Activated CD4-positive, alpha-beta T cell treated with anti-CD3 and anti-CD28 coated beads for 1 hour (primary cell): Measurements from ENCODE around the gene APOL3.
"Not testable (repeated sequence)": the region's sequence is repeated elsewhere in the genome, so short reads cannot be mapped to it uniquely, and the experiment has no call there.

ENCODE experiments used
- DNase-seq: peaks from one replicate; pipeline ENCODE4 v3.0.0-alpha.2; 2020

APOL3 gene

DNA sequence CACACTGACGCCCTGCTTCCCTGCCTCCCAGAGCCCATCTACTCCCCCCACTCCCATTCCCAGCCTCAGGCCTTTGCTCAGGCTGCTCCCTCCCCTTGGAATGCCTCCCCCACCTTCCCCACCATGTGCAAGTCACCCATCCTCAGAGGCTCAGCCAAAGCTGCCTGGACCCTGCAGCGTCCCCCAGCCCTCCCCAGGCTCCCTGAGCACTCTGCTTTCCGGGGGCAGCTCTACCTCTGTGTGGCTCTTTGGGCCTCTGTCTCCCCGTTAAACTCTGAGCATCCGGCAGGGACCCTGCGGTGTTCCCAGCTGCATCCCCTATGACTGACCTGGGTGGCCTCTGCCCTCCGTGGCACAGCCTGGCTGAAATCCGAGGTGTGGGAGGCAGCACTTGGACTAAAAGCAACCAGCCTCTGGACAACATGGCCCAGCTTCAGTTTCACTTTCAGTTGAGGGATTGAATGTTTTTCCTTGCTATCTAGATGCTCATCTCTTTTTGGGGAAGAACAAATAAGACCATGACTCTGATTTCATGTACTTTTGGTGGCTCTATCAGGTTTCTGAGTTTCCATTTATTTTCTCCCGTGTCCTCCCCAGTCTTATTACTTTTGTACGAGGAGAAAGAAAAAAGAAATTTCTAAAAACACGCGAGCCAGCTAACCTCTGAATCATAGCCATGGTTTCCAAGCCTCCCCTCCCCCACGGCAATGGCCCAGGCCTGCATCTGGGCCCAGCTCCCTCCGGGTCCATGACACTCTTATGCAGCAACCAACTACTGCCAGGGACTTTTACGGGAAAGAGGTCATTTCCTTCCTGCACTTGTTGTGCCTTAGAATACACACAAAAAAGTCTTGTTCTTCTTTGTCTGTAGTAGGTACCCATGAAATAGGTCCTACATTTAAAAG lies 3.8 kb downstream of the APOL3 start:
- DNase-seq, result peak; percentile 52

GRCh38 chr22:36156119-36156514 lies 4.4 kb downstream of the APOL3 start:
- no peak for DNase-seq

- DNase-seq, result no peak
These were observed 4.9 kb downstream of the APOL3 start for GRCh38 chr22:36155702-36156101.

DNA sequence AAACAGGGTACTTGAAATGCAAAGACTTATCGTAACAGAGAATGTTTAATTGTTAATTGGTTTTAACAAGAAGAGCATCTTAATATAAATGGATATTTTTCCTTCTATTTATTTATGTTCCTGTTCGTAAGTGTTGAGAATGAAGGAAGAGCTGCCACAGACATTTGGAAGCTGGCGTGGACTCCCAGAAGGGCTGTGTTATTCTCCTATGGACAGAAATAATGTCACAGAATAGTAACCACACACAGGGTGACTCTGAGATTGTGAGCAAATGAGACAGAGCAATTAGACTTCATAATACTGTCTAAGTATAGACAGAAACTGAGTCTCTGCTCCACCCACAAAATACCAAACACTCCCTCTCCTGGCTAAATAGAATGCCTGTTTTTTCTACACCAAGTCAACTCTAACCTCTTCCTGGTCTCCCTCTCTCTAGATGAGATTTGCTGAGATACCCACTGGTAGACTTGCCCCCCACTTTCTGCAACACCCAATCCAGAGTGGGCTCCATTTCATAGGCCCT lies 6.1 kb downstream of the APOL3 start:
- no peak for DNase-seq

- DNase-seq, result no peak
These were observed 6.8 kb downstream of the APOL3 start for GRCh38 chr22:36153501-36154422.

GRCh38 chr22:36152821-36153220 lies 7.7 kb downstream of the APOL3 start:
- DNase-seq, result not testable (repeated sequence)

GRCh38 chr22:36152088-36152487 lies 8.5 kb downstream of the APOL3 start:
- no peak for DNase-seq

GRCh38 chr22:36151006-36151595 lies 9.5 kb downstream of the APOL3 start:
- no peak for DNase-seq

GRCh38 chr22:36149441-36149840 lies 11.1 kb downstream of the APOL3 start:
- no peak for DNase-seq

GRCh38 chr22:36148411-36148810 lies 12.1 kb downstream of the APOL3 start:
- no peak for DNase-seq

- DNase-seq, result no peak
These were observed 13.3 kb downstream of the APOL3 start for GRCh38 chr22:36147196-36147791.

DNA sequence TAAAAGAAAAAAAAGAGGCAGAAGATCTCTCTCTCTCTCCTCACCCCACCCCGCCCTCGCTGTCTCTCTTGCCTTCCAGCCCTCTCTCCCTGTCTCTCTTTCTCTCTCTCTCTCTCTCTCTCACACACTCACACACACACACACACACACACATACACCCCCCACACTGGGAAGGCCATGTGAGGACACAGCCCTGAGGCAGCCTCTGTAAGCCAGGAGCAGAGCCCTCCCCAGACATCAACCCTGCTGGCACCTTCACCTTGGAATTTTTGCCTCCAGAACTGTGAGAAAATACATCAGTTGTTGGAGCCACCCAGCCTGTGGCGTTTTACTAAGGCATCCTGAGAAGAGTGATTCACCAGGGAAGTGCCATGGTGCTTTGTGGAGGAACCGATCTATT lies 14.7 kb downstream of the APOL3 start:
- DNase-seq, result no peak

GRCh38 chr22:36144886-36145541 lies 15.5 kb downstream of the APOL3 start:
- no peak for DNase-seq

GRCh38 chr22:36143956-36144355 lies 16.6 kb downstream of the APOL3 start:
- no peak for DNase-seq

GRCh38 chr22:36143066-36143815 lies 17.3 kb downstream of the APOL3 start:
- DNase-seq, result no peak

DNA sequence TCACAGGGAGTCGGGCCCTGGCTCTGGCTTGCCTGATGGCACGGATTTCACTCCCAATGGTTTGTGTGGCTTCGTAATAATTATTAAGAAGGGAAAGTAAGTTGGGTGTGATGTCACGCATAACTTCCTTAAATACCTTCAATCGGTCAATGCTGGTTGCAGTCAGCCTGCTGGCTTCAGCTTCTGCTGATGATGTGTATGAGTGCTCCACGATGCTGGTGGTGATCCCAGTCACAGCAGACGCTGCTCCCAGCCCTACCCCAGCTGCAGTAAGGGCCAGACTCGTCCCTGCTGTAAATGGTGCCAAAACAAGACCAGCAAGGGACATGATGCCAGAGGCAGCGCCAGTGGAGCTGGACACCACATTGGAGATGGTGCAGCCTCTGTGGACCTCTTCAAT lies 19.1 kb downstream of the APOL3 start:
- DNase-seq, result no peak

GRCh38 chr22:36138709-36139108 lies 21.8 kb downstream of the APOL3 start:
- DNase-seq, result not testable (repeated sequence)

- no peak for DNase-seq
These were observed 23.6 kb downstream of the APOL3 start for GRCh38 chr22:36136988-36137387.

DNA sequence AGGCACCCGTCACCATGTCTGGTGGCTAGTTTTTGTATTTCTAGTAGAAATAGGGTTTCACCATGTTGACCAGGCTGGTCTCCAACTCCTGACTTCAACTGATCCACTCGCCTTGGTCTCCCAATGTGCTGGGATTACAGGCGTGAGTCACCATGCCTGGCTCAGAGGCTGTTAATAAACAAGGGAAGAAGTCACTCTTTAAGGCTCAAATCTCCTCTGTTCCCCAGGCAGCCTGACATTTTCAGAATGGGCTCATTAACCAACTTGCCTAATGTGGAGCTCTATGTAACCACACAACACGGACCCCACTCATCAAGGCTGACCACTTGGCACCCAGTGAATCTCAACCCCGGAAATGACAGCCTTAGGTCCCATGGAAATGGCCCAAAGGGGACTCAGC lies 24.1 kb downstream of the APOL3 start:
- no peak for DNase-seq

GRCh38 chr22:36135306-36135980 lies 25.1 kb downstream of the APOL3 start:
- no peak for DNase-seq

DNA sequence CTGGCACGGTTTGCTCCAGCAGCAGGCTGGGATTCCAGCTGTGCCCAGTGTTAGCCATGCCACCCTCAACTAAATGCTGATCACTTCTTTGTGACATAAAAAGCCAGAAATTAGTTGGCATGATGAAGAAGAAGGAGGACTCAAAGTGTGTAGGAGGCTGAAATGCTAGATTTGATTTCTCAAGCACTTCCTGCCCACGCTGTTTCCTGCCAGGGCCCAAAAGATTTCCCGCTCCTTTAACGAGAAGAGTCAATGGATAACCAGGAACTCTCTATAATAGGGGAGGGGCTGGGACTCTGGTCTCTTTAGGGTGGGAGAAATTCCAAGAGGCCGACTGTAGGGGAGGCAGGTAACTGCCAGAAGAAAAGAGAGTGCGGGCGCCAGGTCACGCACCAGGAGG lies 26.4 kb downstream of the APOL3 start:
- DNase-seq, result no peak
